GM18873 (cell line): ENCODE measurements around the gene PPP1R1A.

Experiments
- ATAC-seq: cut with Tn5 transposase; IDR thresholded peaks from one replicate; pipeline ENCODE4 v1.9.1; 2021; ENCODE audit warnings: mild to moderate bottlenecking, moderate library complexity, moderate number of reproducible peaks; ENCODE audit not compliant: unreplicated experiment, low FRiP score

Gene PPP1R1A, protein sequence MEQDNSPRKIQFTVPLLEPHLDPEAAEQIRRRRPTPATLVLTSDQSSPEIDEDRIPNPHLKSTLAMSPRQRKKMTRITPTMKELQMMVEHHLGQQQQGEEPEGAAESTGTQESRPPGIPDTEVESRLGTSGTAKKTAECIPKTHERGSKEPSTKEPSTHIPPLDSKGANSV

GRCh38 chr12:54588110-54588889, at the start of gene PPP1R1A:
Gene PPP1R1A, minus strand, starts transcription at chr12:54588659. Its CDS starts 171 bp downstream, at chr12:54588488.
- no peak for ATAC-seq

- no peak for ATAC-seq
These were observed 46.3 kb upstream of the PPP1R1A start, which contains the start of gene LACRT for GRCh38 chr12:54634795-54635194. Gene LACRT, minus strand, starts transcription at chr12:54634895. Its CDS starts 54 bp downstream, at chr12:54634841.

DNA sequence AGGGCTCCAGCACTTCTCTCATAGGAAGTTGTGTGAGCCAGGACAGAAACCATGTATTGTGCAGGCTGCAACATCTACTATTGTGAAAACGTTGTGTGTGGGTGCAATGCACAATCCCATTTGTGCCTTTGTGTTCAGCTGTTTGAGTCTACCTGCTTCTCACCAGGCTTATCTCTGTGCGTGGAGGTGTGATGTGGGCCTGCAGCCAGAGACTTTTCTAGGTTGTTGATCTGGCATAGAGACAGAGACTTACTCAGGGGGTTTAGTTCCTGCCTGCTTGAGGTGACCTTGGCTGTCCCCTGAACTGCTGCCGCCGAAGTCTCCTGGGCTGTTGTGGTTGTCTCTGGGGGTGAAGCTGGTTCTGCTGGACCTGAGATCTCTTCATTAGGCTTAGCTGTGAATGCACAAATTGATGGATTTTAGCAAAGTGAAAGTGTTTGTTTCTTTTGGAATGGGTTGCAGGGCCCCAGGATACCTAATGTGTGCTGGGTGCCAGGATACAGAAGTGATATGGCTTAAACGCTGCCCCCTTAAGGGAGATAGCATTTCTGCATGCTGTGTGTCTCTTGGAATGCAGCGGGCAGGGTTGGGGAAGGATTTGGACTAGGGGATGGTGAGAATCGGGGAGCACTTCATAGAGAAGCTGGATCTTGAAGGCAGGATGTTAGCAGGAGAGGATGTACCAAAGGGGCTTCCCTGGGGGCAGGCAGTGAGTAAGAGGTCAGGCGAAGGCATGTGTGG, 43.7 kb upstream of the PPP1R1A start:
- ATAC-seq, result no peak

GRCh38 chr12:54631551-54631950, 43.1 kb upstream of the PPP1R1A start:
- ATAC-seq, result no peak

DNA sequence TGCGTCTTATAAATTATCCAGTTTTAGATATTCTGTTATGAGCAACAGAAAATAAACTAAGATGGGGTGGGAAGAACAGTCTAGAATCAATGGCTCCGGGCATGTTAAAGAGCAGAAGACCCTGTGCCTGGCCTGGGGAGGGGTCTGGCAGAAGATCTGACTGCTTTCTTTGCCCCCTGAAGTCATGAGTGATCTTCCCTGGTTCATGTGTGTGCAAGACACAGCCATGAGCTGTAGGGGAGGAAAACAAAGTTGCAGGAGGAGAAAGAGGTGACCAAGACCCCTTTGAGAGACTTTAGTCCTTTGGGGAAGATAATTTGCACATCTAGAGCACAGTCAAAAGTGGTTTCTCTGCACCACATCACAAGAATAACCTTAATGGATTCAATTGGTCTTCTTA, 41.5 kb upstream of the PPP1R1A start:
- no peak for ATAC-seq

DNA sequence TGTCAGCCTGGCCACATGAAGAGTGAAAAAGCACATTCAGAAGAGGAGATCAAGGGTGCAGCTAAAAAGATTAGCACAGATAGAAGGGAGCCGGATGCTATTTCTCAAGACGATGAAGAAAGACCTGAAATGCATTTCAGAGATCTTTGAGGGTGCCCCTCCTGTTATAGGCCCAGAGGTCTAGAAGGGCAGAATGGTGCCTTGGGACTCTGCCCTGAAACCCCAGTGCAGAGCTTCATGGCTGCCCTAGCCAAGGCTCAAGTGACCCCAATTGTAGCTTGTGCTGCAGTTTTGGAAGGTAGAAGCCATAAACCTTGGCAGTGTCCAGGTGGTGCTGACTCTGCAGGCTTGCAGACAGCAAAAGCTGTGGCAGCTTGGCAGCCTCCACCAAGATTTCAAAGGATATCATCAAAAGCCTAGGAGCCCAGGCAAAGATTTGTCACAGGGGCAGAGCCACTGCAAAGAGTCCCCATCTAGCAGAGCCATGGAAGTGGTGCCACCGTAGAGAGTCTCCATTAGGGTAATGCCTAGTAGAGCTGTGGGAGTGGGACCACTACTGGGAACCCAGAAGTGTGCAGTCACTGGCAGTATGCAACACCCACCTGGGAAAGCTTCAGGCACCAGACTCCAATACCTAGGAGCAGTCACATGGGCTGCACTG, 39.9 kb upstream of the PPP1R1A start:
- no peak for ATAC-seq

DNA sequence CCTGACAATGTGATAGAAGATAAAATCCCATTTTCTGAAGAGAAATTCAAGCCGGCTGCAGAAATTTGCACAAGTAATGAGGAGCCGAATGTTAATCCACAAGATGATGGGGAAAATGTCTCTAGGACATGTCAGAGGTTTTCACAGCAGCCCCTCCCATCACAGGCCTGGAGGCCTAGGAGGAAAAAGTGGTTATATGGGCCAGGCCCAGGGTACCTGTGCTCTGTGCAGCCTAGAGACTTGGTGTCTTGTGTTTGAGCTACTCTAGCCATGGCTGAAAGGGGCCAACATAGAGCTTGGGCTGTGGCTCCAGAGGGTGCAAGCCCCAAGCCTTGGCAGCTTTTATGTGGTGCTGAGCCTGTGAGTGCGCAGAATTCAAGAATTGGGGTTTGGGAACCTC, 38.8 kb upstream of the PPP1R1A start:
- no peak for ATAC-seq

- ATAC-seq, result no peak
These were observed 37.1 kb upstream of the PPP1R1A start for GRCh38 chr12:54625598-54625997.

- no peak for ATAC-seq
These were observed 36.1 kb upstream of the PPP1R1A start for GRCh38 chr12:54624315-54625279.

DNA sequence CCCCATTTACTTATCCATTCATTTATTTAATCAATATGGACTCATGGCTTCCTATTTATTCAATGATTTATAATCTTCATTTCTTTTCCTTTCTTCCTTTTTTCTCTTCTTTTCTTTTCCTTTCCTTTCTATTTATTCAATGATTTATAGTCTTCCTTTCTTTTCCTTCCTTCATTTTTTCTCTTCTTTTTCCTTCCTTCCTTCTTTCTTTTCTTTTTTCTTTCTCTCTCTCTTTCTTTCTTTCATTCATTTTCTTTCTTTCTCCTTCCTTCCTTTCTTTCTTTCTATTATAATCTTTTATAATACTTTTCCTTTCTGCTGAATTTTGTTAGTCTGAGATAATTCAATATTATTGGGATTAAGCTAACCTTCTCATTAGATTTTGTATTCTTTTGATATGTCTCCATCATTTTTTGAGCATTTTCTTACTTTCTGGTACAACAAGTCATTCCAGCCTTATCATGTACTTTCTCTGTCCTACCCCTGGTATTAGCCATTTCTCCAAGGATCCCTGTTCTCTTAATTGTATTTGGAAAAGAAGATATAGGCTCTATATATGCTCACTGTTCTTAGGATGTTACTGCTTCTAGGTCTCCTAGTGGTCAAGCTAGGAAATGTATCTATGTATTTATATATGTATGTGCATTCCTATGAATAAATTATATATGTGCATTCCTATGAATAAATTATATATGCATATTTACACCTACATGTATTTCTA, 34.2 kb upstream of the PPP1R1A start:
- no peak for ATAC-seq

DNA sequence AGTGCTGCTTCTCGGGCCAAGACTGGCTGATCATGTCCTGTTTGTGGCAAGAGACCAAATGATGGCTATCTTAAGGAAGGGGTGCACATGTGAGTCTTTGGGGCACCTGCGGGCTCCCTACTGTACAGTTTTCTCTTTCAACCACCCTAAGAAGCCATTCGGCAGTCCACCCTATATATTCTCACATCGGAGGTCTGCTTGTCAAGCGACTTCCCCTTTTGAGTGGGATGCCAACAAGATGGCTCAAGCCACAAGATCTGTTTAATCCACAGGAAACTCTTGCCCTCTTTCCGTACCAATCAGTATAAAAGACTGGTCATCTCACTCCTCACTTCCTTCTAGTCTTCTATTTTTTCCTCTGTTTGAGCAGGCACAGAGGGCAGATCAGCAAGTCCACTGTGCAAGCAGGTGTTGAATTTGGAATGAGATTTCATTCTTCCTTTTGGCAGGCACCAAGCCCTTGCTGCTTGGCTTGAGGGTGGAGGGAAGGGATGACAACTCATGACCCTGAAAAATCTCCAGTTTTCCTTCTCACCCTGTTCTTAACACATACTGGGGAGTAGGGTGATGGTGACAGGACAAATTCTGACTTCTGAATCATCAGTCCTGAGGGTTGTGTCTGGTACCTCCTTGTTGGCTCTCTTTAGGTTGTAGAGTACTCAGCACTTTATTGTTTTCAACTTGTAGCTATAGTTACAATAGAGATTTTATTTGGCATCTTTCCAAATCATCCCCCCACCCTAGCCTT, 28.6 kb upstream of the PPP1R1A start:
- ATAC-seq, result no peak

GRCh38 chr12:54612225-54612750, 23.8 kb upstream of the PPP1R1A start:
- no peak for ATAC-seq

- no peak for ATAC-seq
These were observed 23.3 kb upstream of the PPP1R1A start for GRCh38 chr12:54611715-54612149.

- no peak for ATAC-seq
These were observed 20.3 kb upstream of the PPP1R1A start for GRCh38 chr12:54608769-54609168.

- no peak for ATAC-seq
These were observed 19.7 kb upstream of the PPP1R1A start for GRCh38 chr12:54608156-54608555.

GRCh38 chr12:54606556-54606955, 18.1 kb upstream of the PPP1R1A start:
- no peak for ATAC-seq

- ATAC-seq, result no peak
These were observed 16.9 kb upstream of the PPP1R1A start for GRCh38 chr12:54605138-54605970.
